ENCODE data around the gene CAPN15. TPM values are rescaled to one million over a fixed set of nuclear protein-coding genes. Genes with fewer than 3 reads are reported as not detected.

CAPN15 gene
- polyA plus RNA-seq, 2 of the 4 experiments (the other 2 are of a cell fraction): 11.4 to 33.3 TPM

DNA sequence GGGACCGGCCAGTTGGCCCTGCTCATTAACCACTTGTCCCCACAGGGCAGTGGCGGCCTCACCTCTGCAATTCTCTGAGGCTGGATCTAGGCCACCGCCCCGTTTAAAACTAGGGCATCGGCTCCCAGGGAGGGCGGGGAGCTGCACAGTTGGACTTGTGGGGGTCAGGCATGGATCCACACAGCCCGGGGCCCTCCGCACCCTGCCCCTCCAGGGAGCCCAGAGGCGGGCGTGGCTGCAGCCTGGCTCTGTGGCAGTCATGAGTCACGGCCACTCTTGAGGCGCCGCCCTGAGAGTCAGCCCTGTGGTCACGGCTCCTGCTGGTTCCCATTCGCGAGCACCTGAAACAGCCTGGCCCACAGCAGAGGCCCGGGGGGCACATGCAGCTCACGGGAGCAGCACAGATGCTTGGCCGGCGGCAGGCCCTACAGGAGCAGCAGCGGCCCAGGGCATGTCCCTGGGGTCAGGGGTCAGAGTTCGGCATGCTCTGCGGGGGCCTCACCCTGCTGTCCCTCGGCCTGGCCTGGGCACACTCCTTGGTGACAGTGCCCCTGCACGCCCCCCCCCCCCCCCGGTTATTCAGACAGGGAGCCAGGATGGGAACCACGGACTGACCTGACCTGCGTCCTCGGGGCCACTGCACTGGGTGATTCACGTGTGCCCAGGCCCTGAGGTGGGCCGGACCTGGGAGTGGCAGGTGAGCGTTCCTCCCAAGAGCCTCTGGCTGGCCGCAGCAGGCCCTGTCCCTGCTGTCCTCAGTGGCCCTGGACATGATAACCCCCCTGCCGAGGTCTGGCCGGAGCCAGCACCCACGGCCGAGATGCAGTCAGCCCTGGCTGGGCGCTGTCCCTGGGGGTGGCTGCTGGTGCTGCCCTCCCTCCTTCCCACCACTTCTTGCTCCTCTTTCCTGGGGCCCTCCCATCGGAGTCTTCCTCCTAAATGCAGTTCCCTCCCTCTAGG, 8.2 kb downstream of the CAPN15 start:
- POLR2A ChIA-PET: no interaction called here
- Histone ChIP-seq H3K4me1 (peaks cover 35% of the 10 kb centered on the region), H3K9me3 (no peaks in the 10 kb centered on the region), H3K4me2 (peak overlapping the region; percentile 73), H3K4me3 (no peak overlapping the region), H3K27ac (peak overlapping the region; percentile 43 to 73; a peak in 5 of 6 replicates)
- 53% methylated on average over 22 of the region's 39 CpGs for WGBS (ENCODE audit: missing lambda C conversion rate)
- peak; percentile 78 to 80 for ATAC-seq
- no peak for FAIRE-seq
- DNase-seq (ENCODE audit: low read depth in 1 of 2, low spot score in 1 of 2): peak; percentile 58 to 80
- CTCF ChIA-PET: interaction anchor here (1.5 to 1.7 kb wide), 3 partner anchors 9 to 470 kb away, joined by 3 to 5 read pairs (median 3); no protein-coding TSS in a partner anchor
- TF ChIP-seq FOSL2 (IDR thresholded peaks at IDR 0.05) (no peak), FOSL2 (CRISPR knock-in tag; IDR thresholded peaks at IDR 0.05) (peak; percentile 62), MAX (IDR thresholded peaks at IDR 0.05) (peak; percentile 44; the same call in 1 of the 2 replicates), MYC (IDR thresholded peaks at IDR 0.05; ENCODE audit: borderline replicate concordance, low read length) (no peak), EHF (CRISPR knock-in tag; IDR thresholded peaks at IDR 0.05) (no peak), HDAC2 (IDR thresholded peaks at IDR 0.05) (no peak), RAD21 (conservative IDR thresholded peaks at IDR 0.05 in 1 of 2, IDR thresholded peaks at IDR 0.05 in 1 of 2) (no peak)

DNA sequence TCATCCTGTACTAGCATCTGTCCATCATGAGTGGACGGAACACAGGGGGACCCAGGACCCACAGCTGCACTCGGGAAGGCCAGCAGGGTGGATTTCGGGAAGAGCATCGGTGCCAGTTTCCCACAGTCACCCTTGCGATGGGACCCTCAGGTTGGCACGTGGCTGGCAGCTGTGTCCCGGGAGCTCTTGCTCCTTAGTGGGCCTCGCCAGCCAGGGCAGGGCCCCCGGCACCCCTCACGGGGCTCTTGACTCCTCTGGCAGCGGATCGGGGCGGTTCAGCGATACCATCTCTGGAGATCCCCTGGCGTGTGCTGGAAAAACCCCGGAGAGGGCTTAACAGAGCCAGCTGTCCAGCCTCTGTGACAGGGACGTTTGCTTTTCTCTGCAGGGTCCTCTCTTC, 9.2 kb downstream of the CAPN15 start:
- FAIRE-seq (no peak), ATAC-seq (no peak), DNase-seq (ENCODE audit: low read depth in 1 of 2, low spot score in 1 of 2) (no peak)
- ChIA-PET CTCF (interaction anchor here (0.7 to 1.7 kb wide), 5 partner anchors 10 to 471 kb away, joined by 3 to 5 read pairs (median 3); no protein-coding TSS in a partner anchor), POLR2A (no interaction called here)
- Histone ChIP-seq H3K4me2 (no peak overlapping the region), H3K4me3 (no peak overlapping the region), H3K9me3 (no peaks in the 10 kb centered on the region), H3K27ac (no peak overlapping the region), H3K4me1 (peaks cover 35% of the 10 kb centered on the region)
- WGBS (ENCODE audit: missing lambda C conversion rate): 94% methylated on average over 14 of the region's 17 CpGs
- TF ChIP-seq, protein P1, sequence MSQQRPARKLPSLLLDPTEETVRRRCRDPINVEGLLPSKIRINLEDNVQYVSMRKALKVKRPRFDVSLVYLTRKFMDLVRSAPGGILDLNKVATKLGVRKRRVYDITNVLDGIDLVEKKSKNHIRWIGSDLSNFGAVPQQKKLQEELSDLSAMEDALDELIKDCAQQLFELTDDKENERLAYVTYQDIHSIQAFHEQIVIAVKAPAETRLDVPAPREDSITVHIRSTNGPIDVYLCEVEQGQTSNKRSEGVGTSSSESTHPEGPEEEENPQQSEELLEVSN (IDR thresholded peaks at IDR 0.05; ENCODE audit: borderline replicate concordance, low read depth): no peak
- no peak for TF ChIP-seq HOXA7 (CRISPR knock-in tag; IDR thresholded peaks at IDR 0.05)
- TF ChIP-seq BCL3 (IDR thresholded peaks at IDR 0.05): no peak
- no peak for TF ChIP-seq JUNB (IDR thresholded peaks at IDR 0.05)
- TF ChIP-seq FOSB (CRISPR knock-in tag; IDR thresholded peaks at IDR 0.05): no peak
- no peak for TF ChIP-seq ATOH8 (CRISPR knock-in tag; IDR thresholded peaks at IDR 0.05; ENCODE audit: low read depth)
- TF ChIP-seq CEBPB (IDR thresholded peaks at IDR 0.05): no peak
- TF ChIP-seq JUN (IDR thresholded peaks at IDR 0.05): no peak
- TF ChIP-seq NR3C1 (IDR thresholded peaks at IDR 0.05): no peak

GRCh38 chr16:537415-538335, 10.2 kb downstream of the CAPN15 start:
- Histone ChIP-seq H3K4me1 (peaks cover 35% of the 10 kb centered on the region), H3K9me3 (no peaks in the 10 kb centered on the region), H3K4me2 (no peak overlapping the region), H3K4me3 (no peak overlapping the region), H3K27ac (no peak overlapping the region)
- CTCF ChIA-PET: interaction anchor here (0.7 to 1.7 kb wide), 6 partner anchors 9 to 472 kb away, joined by 3 to 8 read pairs (median 3); no protein-coding TSS in a partner anchor
- 95% methylated on average over 59 of the region's 60 CpGs for WGBS (ENCODE audit: missing lambda C conversion rate)
- DNase-seq (ENCODE audit: low read depth in 1 of 2, low spot score in 1 of 2) (no peak), FAIRE-seq (no peak), ATAC-seq (no peak)
- POLR2A ChIA-PET: interaction anchor here (0.6 kb wide), 1 partner anchor 14 kb away, joined by 3 read pairs; no protein-coding TSS in a partner anchor
- TF ChIP-seq, protein P2, sequence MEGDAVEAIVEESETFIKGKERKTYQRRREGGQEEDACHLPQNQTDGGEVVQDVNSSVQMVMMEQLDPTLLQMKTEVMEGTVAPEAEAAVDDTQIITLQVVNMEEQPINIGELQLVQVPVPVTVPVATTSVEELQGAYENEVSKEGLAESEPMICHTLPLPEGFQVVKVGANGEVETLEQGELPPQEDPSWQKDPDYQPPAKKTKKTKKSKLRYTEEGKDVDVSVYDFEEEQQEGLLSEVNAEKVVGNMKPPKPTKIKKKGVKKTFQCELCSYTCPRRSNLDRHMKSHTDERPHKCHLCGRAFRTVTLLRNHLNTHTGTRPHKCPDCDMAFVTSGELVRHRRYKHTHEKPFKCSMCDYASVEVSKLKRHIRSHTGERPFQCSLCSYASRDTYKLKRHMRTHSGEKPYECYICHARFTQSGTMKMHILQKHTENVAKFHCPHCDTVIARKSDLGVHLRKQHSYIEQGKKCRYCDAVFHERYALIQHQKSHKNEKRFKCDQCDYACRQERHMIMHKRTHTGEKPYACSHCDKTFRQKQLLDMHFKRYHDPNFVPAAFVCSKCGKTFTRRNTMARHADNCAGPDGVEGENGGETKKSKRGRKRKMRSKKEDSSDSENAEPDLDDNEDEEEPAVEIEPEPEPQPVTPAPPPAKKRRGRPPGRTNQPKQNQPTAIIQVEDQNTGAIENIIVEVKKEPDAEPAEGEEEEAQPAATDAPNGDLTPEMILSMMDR (IDR thresholded peaks at IDR 0.05): peak; percentile 10; the same call in 1 of the 3 replicates
- TF ChIP-seq NR3C1 (IDR thresholded peaks at IDR 0.05) (no peak), POLR2A (IDR thresholded peaks at IDR 0.05; ENCODE audit: low read length) (no peak)
